Type B pancreatic cell (in vitro differentiated cells): ENCODE measurements around the gene WHAMM. TPM values are rescaled to one million over a fixed set of nuclear protein-coding genes. Genes with fewer than 3 reads are reported as not detected.
"Not testable (repeated sequence)": the region's sequence is repeated elsewhere in the genome, so short reads cannot be mapped to it uniquely, and the experiment has no call there.

Experiments
- DNase-seq: peaks from one replicate; pipeline ENCODE4 v3.0.0; 2021; ENCODE audit warnings: mixed read lengths; ENCODE audit not compliant: unreplicated experiment; ENCODE audit errors: extremely low spot score
- H3K27ac Mint-ChIP-seq: 2 replicates; pipeline ENCODE4 v1.8.0; 2021; ENCODE audit warnings: mild to moderate bottlenecking, mixed read lengths
- H3K27me3 Mint-ChIP-seq: 2 replicates; pipeline ENCODE4 v1.8.0; 2021; ENCODE audit warnings: mixed read lengths
- H3K36me3 Mint-ChIP-seq: 2 replicates; pipeline ENCODE4 v1.8.0; 2021; ENCODE audit warnings: mixed read lengths
- H3K4me1 Mint-ChIP-seq: one replicate; pipeline ENCODE4 v1.8.0; 2021; ENCODE audit warnings: mixed read lengths; ENCODE audit not compliant: unreplicated experiment
- H3K4me3 Mint-ChIP-seq: 2 replicates; pipeline ENCODE4 v1.8.0; 2021; ENCODE audit warnings: mild to moderate bottlenecking, mixed read lengths
- H3K9me3 Mint-ChIP-seq: 2 replicates; pipeline ENCODE4 v1.8.0; 2021; ENCODE audit warnings: mixed read lengths
- total RNA-seq: library from RNA; stranded (reverse); gene quantifications from 2 replicates; pipeline ENCODE4 v1.2.1, GENCODE V29; 2021; ENCODE audit warnings: low replicate concordance
- TF ChIP-seq, protein P1 (sequence below): fragments of 200-600 bp; sonication (generic); conservative IDR thresholded peaks from 2 replicates; pipeline ENCODE4 v1.5.0; 2021; ENCODE audit warnings: antibody characterized with exemption, mild to moderate bottlenecking

Gene WHAMM
- total RNA-seq, 1 donor from 2014 or later = 9.0 TPM

DNA sequence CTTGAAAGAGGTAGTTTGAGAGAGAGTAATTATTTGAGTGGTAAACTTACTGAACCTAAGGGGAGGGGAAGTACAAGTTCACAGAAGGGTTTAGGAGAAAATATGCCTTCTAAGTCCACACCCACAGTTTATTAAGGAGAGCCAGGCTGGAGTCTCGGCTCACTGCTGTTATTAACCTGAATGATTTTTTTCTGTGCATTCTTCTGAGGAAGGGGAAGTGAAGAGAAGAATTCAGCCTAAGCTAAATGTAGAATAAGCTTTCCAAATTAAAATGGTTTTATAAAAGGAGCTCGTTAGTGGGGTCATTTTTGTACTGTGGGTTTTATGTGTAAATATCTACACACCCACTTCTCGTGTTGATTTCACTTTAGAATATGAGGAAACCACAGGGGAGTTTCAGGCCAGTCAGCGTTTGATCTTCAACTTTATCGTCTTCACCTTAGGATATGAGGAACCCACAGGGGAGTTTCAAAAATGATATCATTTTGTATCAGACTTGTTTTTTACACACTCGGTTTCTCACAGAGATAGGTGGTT, 1.5 kb downstream of the WHAMM start:
- peak overlapping the region; percentile 97 for H3K27ac Mint-ChIP-seq
- H3K36me3 Mint-ChIP-seq = peaks cover 16% of the 10 kb centered on the region

DNA sequence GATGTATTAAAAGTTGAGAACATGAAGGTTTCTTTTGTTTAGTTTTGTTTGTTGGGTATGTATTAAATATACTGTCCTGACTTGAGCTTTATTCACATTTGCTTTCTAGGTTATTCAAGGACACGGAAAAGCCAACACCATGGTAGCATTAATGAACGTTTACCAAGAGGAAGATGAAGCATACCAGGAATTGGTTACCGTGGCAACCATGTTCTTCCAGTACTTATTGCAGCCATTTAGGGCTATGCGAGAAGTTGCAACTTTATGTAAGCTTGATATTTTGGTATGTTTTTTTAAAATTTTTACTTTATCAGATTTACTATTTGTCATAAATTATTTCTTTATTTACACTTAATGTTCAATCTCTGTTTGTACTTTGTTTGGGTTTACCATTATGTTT, 3.6 kb downstream of the WHAMM start:
- peak overlapping the region; percentile 31 for H3K4me3 Mint-ChIP-seq
- no peaks in the 10 kb centered on the region for H3K9me3 Mint-ChIP-seq
- no peaks in the 10 kb centered on the region for H3K27me3 Mint-ChIP-seq
- H3K36me3 Mint-ChIP-seq = peaks cover 25% of the 10 kb centered on the region
- DNase-seq = no peak
- H3K4me1 Mint-ChIP-seq = peaks cover 23% of the 10 kb centered on the region
- no peak overlapping the region for H3K27ac Mint-ChIP-seq
- TF ChIP-seq, protein P1, sequence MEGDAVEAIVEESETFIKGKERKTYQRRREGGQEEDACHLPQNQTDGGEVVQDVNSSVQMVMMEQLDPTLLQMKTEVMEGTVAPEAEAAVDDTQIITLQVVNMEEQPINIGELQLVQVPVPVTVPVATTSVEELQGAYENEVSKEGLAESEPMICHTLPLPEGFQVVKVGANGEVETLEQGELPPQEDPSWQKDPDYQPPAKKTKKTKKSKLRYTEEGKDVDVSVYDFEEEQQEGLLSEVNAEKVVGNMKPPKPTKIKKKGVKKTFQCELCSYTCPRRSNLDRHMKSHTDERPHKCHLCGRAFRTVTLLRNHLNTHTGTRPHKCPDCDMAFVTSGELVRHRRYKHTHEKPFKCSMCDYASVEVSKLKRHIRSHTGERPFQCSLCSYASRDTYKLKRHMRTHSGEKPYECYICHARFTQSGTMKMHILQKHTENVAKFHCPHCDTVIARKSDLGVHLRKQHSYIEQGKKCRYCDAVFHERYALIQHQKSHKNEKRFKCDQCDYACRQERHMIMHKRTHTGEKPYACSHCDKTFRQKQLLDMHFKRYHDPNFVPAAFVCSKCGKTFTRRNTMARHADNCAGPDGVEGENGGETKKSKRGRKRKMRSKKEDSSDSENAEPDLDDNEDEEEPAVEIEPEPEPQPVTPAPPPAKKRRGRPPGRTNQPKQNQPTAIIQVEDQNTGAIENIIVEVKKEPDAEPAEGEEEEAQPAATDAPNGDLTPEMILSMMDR = no peak

More for the DNA sequence above, 1.5 kb downstream of the WHAMM start:
- TF ChIP-seq, protein P1 = no peak
- H3K9me3 Mint-ChIP-seq = no peaks in the 10 kb centered on the region
- peak overlapping the region; percentile 95 for H3K4me3 Mint-ChIP-seq
- H3K4me1 Mint-ChIP-seq = peaks cover 25% of the 10 kb centered on the region
- H3K27me3 Mint-ChIP-seq = no peaks in the 10 kb centered on the region
- DNase-seq = no peak

- H3K36me3 Mint-ChIP-seq = peaks cover 38% of the 10 kb centered on the region
- H3K9me3 Mint-ChIP-seq = no peaks in the 10 kb centered on the region
Measured at GRCh38 chr15:82820128-82820527, 10.7 kb downstream of the WHAMM start.

GRCh38 chr15:82821396-82821795, 12.0 kb downstream of the WHAMM start:
- not testable (repeated sequence) for H3K9me3 Mint-ChIP-seq, DNase-seq, H3K4me1 Mint-ChIP-seq, H3K4me3 Mint-ChIP-seq, H3K27me3 Mint-ChIP-seq, H3K27ac Mint-ChIP-seq
- H3K36me3 Mint-ChIP-seq = peaks cover 35% of the 10 kb centered on the region

More at GRCh38 chr15:82820128-82820527, 10.7 kb downstream of the WHAMM start:
- no peak for DNase-seq
- Mint-ChIP-seq H3K27me3 (no peaks in the 10 kb centered on the region), H3K4me1 (no peaks in the 10 kb centered on the region), H3K27ac (no peak overlapping the region), H3K4me3 (no peak overlapping the region)
- TF ChIP-seq, protein P1 = no peak

DNA sequence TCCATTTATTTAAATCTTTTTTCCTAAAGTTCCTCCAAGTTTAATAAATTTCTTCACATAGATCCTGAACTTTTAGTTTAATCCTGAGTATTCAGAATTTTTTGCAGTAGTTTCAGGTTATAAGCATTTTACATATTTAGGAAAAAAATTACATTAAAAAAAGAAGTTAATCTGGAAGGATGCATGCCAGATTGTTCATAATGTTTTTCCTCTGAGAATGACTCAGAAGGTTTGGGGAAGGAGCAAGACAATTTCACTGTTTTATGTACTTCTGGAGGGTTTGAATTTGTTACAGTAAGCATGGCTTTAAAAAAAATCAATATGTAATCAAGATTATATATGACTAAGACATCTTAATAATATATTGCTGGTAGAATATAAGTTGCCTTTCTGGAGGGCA, 12.4 kb downstream of the WHAMM start:
- not testable (repeated sequence) for H3K27me3 Mint-ChIP-seq, H3K4me1 Mint-ChIP-seq, H3K4me3 Mint-ChIP-seq, H3K27ac Mint-ChIP-seq, H3K9me3 Mint-ChIP-seq, DNase-seq
- peaks cover 35% of the 10 kb centered on the region for H3K36me3 Mint-ChIP-seq

DNA sequence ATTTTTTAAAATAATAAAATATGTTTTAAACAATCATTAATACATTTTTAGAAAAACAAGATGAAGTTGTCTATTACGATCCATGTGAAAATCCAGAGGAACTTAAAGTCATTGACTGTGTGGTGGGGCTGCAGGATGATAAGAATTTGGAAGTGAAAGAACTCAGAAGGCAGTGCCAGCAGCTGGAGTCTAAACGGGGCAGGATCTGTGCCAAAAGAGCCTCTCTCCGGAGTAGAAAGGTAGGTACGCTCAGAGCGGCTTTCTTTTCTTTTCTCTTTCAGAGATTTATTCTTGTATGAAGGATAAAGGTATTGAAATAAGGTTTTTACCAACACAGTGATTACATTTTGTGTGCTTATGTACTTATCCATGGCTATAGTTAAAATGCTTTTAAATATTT, 13.6 kb downstream of the WHAMM start:
- Mint-ChIP-seq H3K27me3 (no peaks in the 10 kb centered on the region), H3K36me3 (peaks cover 34% of the 10 kb centered on the region), H3K4me3 (no peak overlapping the region), H3K9me3 (no peaks in the 10 kb centered on the region), H3K4me1 (no peaks in the 10 kb centered on the region), H3K27ac (no peak overlapping the region)
- DNase-seq = no peak
- TF ChIP-seq, protein P1 = no peak

DNA sequence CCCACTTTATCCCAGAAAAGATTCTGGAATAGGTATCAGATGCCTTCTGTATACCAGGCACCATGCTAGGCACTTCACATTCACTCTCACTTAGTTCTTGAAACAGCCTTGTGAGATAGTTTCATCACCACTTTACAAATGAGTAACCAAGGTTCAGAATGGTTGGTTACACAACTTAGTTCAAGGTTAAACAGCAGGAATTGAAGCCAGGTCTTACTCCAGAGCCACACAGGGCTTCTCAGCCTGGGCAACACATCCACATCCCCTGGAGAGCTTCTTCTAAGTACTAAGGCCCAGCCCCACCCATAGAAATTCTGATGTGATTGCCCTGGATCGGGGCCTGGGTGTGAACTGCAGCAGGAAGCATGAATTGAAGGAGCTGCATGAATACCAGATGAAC, 18.6 kb downstream of the WHAMM start:
- peak overlapping the region; percentile 22 for H3K27ac Mint-ChIP-seq
- H3K4me3 Mint-ChIP-seq = no peak overlapping the region
- TF ChIP-seq, protein P1 = no peak
- peaks cover 40% of the 10 kb centered on the region for H3K36me3 Mint-ChIP-seq
- H3K27me3 Mint-ChIP-seq = no peaks in the 10 kb centered on the region
- DNase-seq = no peak
- H3K9me3 Mint-ChIP-seq = no peaks in the 10 kb centered on the region
- peaks cover 9% of the 10 kb centered on the region for H3K4me1 Mint-ChIP-seq
